IPS-20b (cell line): ENCODE results near the gene YIPF1.

ENCODE experiments used
- H3K27ac ChIP-seq: one replicate; pipeline ENCODE4 v1.5.1; 2013; ENCODE audit warnings: low read length
- H3K27me3 ChIP-seq: 2 replicates; pipeline ENCODE4 v1.6.1; 2013; ENCODE audit warnings: mild to moderate bottlenecking, low read length, inconsistent platforms; ENCODE audit not compliant: insufficient read depth
- H3K36me3 ChIP-seq: 2 replicates; pipeline ENCODE4 v1.6.1; 2013; ENCODE audit warnings: low read depth, mild to moderate bottlenecking, inconsistent platforms, low read length, moderate library complexity; ENCODE audit not compliant: insufficient read depth
- H3K4me1 ChIP-seq: 2 replicates; pipeline ENCODE4 v1.6.1; 2013; ENCODE audit warnings: mild to moderate bottlenecking, control low read depth, inconsistent platforms, low read length, moderate library complexity; ENCODE audit not compliant: insufficient read depth
- H3K4me3 ChIP-seq: 2 replicates; pipeline ENCODE4 v1.5.1; 2013; ENCODE audit warnings: mild to moderate bottlenecking, low read length, inconsistent platforms
- H3K9ac ChIP-seq: 2 replicates; pipeline ENCODE4 v1.6.1; 2013; ENCODE audit warnings: low read depth, mild to moderate bottlenecking, inconsistent platforms, low read length, moderate library complexity
- H3K9me3 ChIP-seq: 2 replicates; pipeline ENCODE4 v1.6.1; 2013; ENCODE audit warnings: mild to moderate bottlenecking, low read depth, low read length, inconsistent platforms; ENCODE audit not compliant: insufficient read depth

Gene YIPF1

DNA sequence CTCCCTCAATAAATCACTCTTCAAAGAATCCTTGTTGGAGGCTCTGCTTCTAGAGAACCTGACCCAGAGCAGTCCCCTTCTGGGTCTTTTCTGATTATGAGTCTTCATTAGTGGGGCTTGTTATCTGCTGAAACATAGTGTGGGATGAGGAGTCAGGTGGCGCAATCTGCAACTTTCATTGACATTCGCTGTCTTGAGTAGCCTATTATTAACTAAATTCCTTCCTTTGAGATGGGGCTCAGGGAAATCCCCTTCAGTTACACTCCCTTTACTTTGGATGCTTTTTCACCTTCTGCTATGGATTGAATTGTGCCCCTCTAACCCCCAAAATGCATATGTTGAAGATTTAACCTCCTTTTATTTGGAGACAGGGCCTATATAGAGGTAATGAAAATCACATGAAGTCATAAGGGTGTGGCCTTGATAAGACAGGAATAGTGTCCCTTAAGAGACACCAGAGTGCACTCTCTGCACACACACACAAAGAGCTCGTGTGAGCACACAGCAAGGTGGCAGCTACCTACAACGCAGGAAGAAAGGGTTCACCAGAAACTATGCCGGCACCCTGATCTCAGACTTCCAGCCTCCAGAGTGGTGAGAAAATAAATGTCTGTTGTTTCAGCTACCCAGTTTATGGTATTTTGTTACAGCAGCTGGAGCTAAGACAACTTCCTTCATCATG lies 23.9 kb upstream of the YIPF1 start:
- H3K4me3 ChIP-seq, result peak overlapping the region; percentile 33; the same call in 1 of the 2 replicates
- peak overlapping the region; percentile 3; the same call in 1 of the 2 replicates for H3K9ac ChIP-seq
- H3K27me3 ChIP-seq, result no peaks in the 10 kb centered on the region
- H3K4me1 ChIP-seq, result peaks cover 24% of the 10 kb centered on the region
- peak overlapping the region; percentile 53 for H3K27ac ChIP-seq
- H3K9me3 ChIP-seq, result no peaks in the 10 kb centered on the region
- H3K36me3 ChIP-seq, result no peaks in the 10 kb centered on the region

DNA sequence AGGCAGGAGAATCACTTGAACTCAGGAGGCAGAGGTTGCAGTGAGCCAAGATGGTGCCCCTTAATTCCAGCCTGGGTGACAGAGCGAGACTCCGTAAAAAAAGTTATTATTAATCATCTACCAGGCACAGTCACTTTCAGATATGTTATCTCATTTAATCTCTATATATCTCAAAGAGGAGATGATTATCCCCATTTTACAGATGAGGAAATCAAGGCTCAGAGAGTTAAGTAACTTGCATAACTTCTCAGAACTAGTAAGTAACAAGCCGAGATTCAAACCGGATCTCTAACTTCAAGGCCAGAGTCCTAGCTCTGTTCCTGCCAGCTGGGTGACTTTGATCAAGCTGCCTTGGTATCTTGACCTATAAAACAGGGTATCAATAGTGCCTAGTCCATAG lies 21.8 kb upstream of the YIPF1 start:
- no peak overlapping the region for H3K9ac ChIP-seq
- no peak overlapping the region for H3K27ac ChIP-seq
- peaks cover 24% of the 10 kb centered on the region for H3K4me1 ChIP-seq
- H3K4me3 ChIP-seq, result no peak overlapping the region
- no peaks in the 10 kb centered on the region for H3K27me3 ChIP-seq
- no peaks in the 10 kb centered on the region for H3K36me3 ChIP-seq
- H3K9me3 ChIP-seq, result no peaks in the 10 kb centered on the region

GRCh38 chr1:53909946-53910345 lies 20.3 kb upstream of the YIPF1 start:
- Histone ChIP-seq H3K9ac (no peak overlapping the region), H3K36me3 (no peaks in the 10 kb centered on the region), H3K4me3 (no peak overlapping the region), H3K27me3 (no peaks in the 10 kb centered on the region), H3K9me3 (no peaks in the 10 kb centered on the region), H3K27ac (no peak overlapping the region), H3K4me1 (peaks cover 21% of the 10 kb centered on the region)

GRCh38 chr1:53906121-53906520 lies 16.5 kb upstream of the YIPF1 start:
- Histone ChIP-seq H3K36me3 (no peaks in the 10 kb centered on the region), H3K9me3 (no peaks in the 10 kb centered on the region), H3K4me3 (no peak overlapping the region), H3K27me3 (no peaks in the 10 kb centered on the region), H3K27ac (no peak overlapping the region), H3K4me1 (no peaks in the 10 kb centered on the region), H3K9ac (no peak overlapping the region)

- Histone ChIP-seq H3K4me1 (no peaks in the 10 kb centered on the region), H3K9ac (no peak overlapping the region), H3K27me3 (no peaks in the 10 kb centered on the region), H3K27ac (no peak overlapping the region), H3K36me3 (no peaks in the 10 kb centered on the region), H3K9me3 (no peaks in the 10 kb centered on the region), H3K4me3 (no peak overlapping the region)
Observed at GRCh38 chr1:53905509-53905908, 15.9 kb upstream of the YIPF1 start.

DNA sequence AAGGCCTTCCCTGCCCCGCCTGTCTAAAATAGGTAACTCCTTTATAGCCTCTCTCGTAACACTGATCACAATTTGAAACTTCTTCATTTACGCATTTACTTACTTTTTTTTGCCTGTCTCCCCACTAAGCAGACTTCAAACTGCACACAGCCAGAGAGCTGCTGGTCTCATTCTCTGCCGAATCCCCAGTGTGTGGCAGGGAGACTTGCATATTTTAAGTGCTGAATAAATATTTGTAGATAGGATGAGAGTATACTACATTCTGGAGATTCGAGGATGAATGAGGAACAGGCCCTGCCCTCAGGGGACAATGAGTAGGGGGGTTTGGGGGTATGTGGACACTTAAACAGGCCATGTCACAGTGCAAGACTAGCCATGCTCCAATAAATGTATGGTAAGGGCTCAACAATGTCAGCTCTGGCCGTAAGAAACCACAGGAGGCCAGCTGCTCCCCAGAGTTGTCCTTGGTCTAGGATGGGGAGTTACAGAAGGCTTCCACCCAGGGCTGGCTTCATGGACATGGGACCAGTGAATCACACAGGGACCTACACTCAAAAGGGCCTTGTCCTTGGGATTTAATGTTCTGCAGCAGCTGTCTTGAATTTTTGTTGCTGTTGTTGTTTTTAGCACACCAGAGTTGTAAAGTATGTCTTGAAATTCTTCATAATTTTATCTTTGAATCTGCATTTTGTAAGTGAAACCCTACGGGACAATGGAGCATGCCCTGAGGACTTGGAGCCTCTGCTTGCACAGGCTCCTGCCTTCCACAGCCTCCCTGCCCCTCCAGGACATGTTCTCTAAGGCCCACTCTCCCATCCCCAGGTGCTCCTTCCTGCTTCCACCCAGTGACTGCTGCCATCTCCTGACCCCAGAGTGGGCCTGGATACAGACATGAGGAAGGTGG lies 12.9 kb upstream of the YIPF1 start:
- no peaks in the 10 kb centered on the region for H3K9me3 ChIP-seq
- no peaks in the 10 kb centered on the region for H3K4me1 ChIP-seq
- H3K4me3 ChIP-seq, result no peak overlapping the region
- no peak overlapping the region for H3K27ac ChIP-seq
- H3K27me3 ChIP-seq, result no peaks in the 10 kb centered on the region
- no peak overlapping the region for H3K9ac ChIP-seq
- no peaks in the 10 kb centered on the region for H3K36me3 ChIP-seq

DNA sequence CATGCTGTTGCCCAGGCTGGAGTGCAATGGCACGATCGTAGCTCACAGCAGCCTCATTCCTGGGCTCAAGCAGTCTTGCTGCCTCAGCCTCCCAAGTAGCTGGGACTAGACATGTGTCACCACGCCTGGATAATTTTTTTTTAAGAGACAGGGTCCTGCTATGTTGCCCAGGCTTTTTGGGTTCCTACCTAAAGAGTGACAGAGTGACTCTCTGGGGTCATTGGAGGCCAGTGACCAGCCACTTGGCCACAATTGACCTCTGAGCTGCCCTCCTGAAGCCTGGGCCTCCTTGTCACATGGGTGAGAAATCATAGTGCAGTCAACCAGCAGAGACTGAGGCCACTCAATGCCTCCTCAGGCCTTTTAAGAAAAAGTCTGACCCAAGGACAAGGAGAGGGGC lies 10.1 kb upstream of the YIPF1 start:
- Histone ChIP-seq H3K9ac (no peak overlapping the region), H3K9me3 (no peaks in the 10 kb centered on the region), H3K36me3 (no peaks in the 10 kb centered on the region), H3K27ac (no peak overlapping the region), H3K27me3 (no peaks in the 10 kb centered on the region), H3K4me3 (no peak overlapping the region), H3K4me1 (no peaks in the 10 kb centered on the region)

- Histone ChIP-seq H3K4me1 (no peaks in the 10 kb centered on the region), H3K9me3 (no peaks in the 10 kb centered on the region), H3K4me3 (no peak overlapping the region), H3K9ac (no peak overlapping the region), H3K36me3 (no peaks in the 10 kb centered on the region), H3K27me3 (no peaks in the 10 kb centered on the region), H3K27ac (no peak overlapping the region)
Observed at GRCh38 chr1:53899206-53899628, 9.6 kb upstream of the YIPF1 start.

DNA sequence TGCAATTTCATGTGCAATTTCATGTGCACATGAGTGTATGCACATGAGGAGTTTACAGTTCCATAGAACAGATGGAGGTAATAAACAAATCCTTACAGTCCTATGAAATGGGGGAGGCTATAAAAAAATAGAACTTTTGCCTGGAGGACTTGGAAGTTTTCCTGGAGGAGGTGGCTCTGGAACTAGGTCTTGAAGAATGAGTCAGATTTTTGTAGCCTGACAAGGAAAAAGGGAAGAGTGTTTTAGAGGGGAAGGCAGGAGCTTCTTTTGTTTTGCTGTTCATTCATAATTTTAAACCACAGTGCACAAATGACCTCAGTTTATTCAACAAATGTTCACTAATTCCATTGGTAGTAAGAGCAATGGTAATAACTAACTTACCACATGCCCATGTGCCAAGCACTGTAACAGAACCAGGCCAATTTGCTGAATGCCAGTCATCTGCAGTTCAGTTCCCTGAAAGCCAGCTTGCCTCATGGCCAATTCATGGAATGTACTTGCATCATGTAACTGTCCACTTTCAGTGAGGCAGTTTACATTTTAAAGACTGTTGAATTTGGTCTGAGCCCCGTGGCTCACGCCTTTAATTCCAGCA lies 7.1 kb upstream of the YIPF1 start:
- Histone ChIP-seq H3K4me1 (no peaks in the 10 kb centered on the region), H3K4me3 (no peak overlapping the region), H3K36me3 (no peaks in the 10 kb centered on the region), H3K9me3 (no peaks in the 10 kb centered on the region), H3K27ac (no peak overlapping the region), H3K27me3 (no peaks in the 10 kb centered on the region), H3K9ac (no peak overlapping the region)

DNA sequence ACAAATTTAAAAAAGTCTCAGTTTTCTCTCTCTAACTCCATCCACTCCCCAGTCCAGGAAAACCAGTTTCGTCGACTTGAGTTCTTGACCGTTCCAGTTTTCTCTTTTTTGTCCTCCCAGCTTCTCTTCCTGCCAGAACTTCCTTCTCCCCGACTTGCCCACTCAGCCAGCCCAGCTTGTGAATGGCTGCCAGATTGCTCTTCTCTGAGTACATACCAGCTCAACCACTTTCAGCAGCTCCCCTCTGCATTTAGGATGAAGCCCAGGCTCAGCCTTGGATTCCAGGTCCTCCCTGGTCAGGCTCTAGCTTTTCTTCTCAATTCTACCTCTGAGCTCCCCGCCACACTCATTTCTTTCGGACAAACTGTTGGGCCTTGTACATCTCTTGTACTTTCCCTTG lies 5.8 kb upstream of the YIPF1 start:
- no peak overlapping the region for H3K4me3 ChIP-seq
- H3K4me1 ChIP-seq, result no peaks in the 10 kb centered on the region
- no peak overlapping the region for H3K9ac ChIP-seq
- no peak overlapping the region for H3K27ac ChIP-seq
- H3K36me3 ChIP-seq, result no peaks in the 10 kb centered on the region
- no peaks in the 10 kb centered on the region for H3K27me3 ChIP-seq
- H3K9me3 ChIP-seq, result no peaks in the 10 kb centered on the region

DNA sequence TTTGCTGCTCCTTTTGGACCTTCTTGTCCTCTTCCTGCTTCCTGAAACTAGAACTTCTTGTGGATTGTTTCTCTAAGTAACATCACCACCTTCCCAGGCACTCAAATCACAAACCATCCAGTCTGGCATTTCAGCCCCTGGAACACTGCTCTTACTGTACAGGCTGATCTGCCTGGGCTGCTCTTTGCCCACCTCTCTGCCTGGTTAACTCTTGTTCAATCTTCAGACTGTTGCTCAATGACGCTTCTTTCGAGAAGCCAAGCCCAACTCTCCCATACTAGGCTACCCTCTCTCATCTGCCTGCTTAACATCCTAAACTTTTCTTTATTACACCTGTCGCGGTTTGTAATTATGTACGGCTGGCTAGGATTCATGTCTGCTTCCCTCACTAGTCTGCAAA lies 5.0 kb upstream of the YIPF1 start:
- H3K4me1 ChIP-seq, result no peaks in the 10 kb centered on the region
- no peak overlapping the region for H3K27ac ChIP-seq
- no peaks in the 10 kb centered on the region for H3K27me3 ChIP-seq
- no peak overlapping the region for H3K9ac ChIP-seq
- no peaks in the 10 kb centered on the region for H3K9me3 ChIP-seq
- no peaks in the 10 kb centered on the region for H3K36me3 ChIP-seq
- H3K4me3 ChIP-seq, result no peak overlapping the region
